Tibial nerve (tissue), 4 donors: ENCODE results near the gene WDR70.
"Not testable (repeated sequence)": the region's sequence is repeated elsewhere in the genome, so short reads cannot be mapped to it uniquely, and the experiment has no call there.

Source experiments
- EP300 ChIP-seq, 2 donors: sonication (generic); formaldehyde crosslinking; IDR thresholded peaks; one replicate each; pipeline ENCODE4 v1.6.1; 2017; ENCODE audit warnings: antibody characterized with exemption in 2 of 2, mild to moderate bottlenecking in 1 of 2
- POLR2A ChIP-seq, 2 donors: fragments of 450-650 bp; IDR thresholded peaks; one replicate each; pipeline ENCODE4 v1.6.1; 2017; ENCODE audit warnings: antibody characterized with exemption in 2 of 2, mild to moderate bottlenecking in 2 of 2, moderate library complexity in 2 of 2
- TF ChIP-seq, protein P1 (sequence below), 5 experiments: fragments of 200-600 bp in 3 of 5; fragments of 450-650 bp in 2 of 5; sonication (generic) in 3 of 5; IDR thresholded peaks; one replicate each; pipeline ENCODE4 v1.5.1; 2016 to 2019; ENCODE audit warnings: antibody characterized with exemption in 5 of 5, mild to moderate bottlenecking in 3 of 5, moderate library complexity in 2 of 5

- TF ChIP-seq, protein P1, sequence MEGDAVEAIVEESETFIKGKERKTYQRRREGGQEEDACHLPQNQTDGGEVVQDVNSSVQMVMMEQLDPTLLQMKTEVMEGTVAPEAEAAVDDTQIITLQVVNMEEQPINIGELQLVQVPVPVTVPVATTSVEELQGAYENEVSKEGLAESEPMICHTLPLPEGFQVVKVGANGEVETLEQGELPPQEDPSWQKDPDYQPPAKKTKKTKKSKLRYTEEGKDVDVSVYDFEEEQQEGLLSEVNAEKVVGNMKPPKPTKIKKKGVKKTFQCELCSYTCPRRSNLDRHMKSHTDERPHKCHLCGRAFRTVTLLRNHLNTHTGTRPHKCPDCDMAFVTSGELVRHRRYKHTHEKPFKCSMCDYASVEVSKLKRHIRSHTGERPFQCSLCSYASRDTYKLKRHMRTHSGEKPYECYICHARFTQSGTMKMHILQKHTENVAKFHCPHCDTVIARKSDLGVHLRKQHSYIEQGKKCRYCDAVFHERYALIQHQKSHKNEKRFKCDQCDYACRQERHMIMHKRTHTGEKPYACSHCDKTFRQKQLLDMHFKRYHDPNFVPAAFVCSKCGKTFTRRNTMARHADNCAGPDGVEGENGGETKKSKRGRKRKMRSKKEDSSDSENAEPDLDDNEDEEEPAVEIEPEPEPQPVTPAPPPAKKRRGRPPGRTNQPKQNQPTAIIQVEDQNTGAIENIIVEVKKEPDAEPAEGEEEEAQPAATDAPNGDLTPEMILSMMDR (IDR thresholded peaks at IDR 0.05), result not testable (repeated sequence)
- TF ChIP-seq POLR2A, EP300 (IDR thresholded peaks at IDR 0.05): not testable (repeated sequence)
Observed at GRCh38 chr5:37688925-37689324, 309.8 kb downstream of the WDR70 start.
